ENCODE results near the gene EGF.
A peak's percentile ranks its signal among the peaks of the same experiment; 100 is the strongest.
"Not testable (repeated sequence)": the region's sequence is repeated elsewhere in the genome, so short reads cannot be mapped to it uniquely, and the experiment has no call there.

The EGF gene

GRCh38 chr4:110039164-110039563, 126.5 kb downstream of the EGF start:
- not testable (repeated sequence) for H3K4me1 Mint-ChIP-seq (ENCODE audit: low read depth); DNase-seq; H3K9me3 Mint-ChIP-seq; H3K27ac Mint-ChIP-seq; H3K4me3 Mint-ChIP-seq; H3K36me3 Mint-ChIP-seq (ENCODE audit: low read depth)
- peaks cover 42% of the 10 kb centered on the region for H3K27me3 Mint-ChIP-seq

GRCh38 chr4:110041735-110042134, 129.1 kb downstream of the EGF start:
- peaks cover 26% of the 10 kb centered on the region for H3K27me3 Mint-ChIP-seq
- H3K9me3 Mint-ChIP-seq: no peaks in the 10 kb centered on the region
- peaks cover 9% of the 10 kb centered on the region for H3K4me1 Mint-ChIP-seq (ENCODE audit: low read depth)
- H3K4me3 Mint-ChIP-seq: no peak overlapping the region
- no peaks in the 10 kb centered on the region for H3K36me3 Mint-ChIP-seq (ENCODE audit: low read depth)
- no peak overlapping the region for H3K27ac Mint-ChIP-seq
- DNase-seq: no peak

- H3K4me1 Mint-ChIP-seq (ENCODE audit: low read depth): peaks cover 12% of the 10 kb centered on the region
- peaks cover 19% of the 10 kb centered on the region for H3K27me3 Mint-ChIP-seq
- H3K4me3 Mint-ChIP-seq: no peak overlapping the region
- H3K9me3 Mint-ChIP-seq: no peaks in the 10 kb centered on the region
- H3K36me3 Mint-ChIP-seq (ENCODE audit: low read depth): no peaks in the 10 kb centered on the region
- no peak overlapping the region for H3K27ac Mint-ChIP-seq
- DNase-seq: no peak
These were observed 130.1 kb downstream of the EGF start for GRCh38 chr4:110042545-110043517.

- no peaks in the 10 kb centered on the region for H3K9me3 Mint-ChIP-seq
- no peak overlapping the region for H3K4me3 Mint-ChIP-seq
- no peak overlapping the region for H3K27ac Mint-ChIP-seq
- peaks cover 12% of the 10 kb centered on the region for H3K4me1 Mint-ChIP-seq (ENCODE audit: low read depth)
- H3K36me3 Mint-ChIP-seq (ENCODE audit: low read depth): peaks cover 10% of the 10 kb centered on the region
- H3K27me3 Mint-ChIP-seq: peaks cover 16% of the 10 kb centered on the region
- DNase-seq: no peak
These were observed 133.9 kb downstream of the EGF start for GRCh38 chr4:110046588-110047049.

GRCh38 chr4:110049951-110050925, 137.6 kb downstream of the EGF start:
- Mint-ChIP-seq H3K9me3 (no peaks in the 10 kb centered on the region), H3K27me3 (no peaks in the 10 kb centered on the region), H3K27ac (no peak overlapping the region), H3K4me1 (ENCODE audit: low read depth) (peaks cover 9% of the 10 kb centered on the region), H3K36me3 (ENCODE audit: low read depth) (peaks cover 11% of the 10 kb centered on the region), H3K4me3 (no peak overlapping the region)
- DNase-seq: peak; percentile 50

- Mint-ChIP-seq H3K4me1 (ENCODE audit: low read depth) (peaks cover 33% of the 10 kb centered on the region), H3K27me3 (no peaks in the 10 kb centered on the region), H3K36me3 (ENCODE audit: low read depth) (peaks cover 11% of the 10 kb centered on the region), H3K9me3 (no peaks in the 10 kb centered on the region), H3K4me3 (no peak overlapping the region), H3K27ac (peak overlapping the region; percentile 45)
- no peak for DNase-seq
These were observed 142.6 kb downstream of the EGF start for GRCh38 chr4:110055158-110055768.

- H3K4me3 Mint-ChIP-seq: no peak overlapping the region
- no peaks in the 10 kb centered on the region for H3K9me3 Mint-ChIP-seq
- no peaks in the 10 kb centered on the region for H3K36me3 Mint-ChIP-seq (ENCODE audit: low read depth)
- peaks cover 45% of the 10 kb centered on the region for H3K4me1 Mint-ChIP-seq (ENCODE audit: low read depth)
- peak overlapping the region; percentile 16 for H3K27ac Mint-ChIP-seq
- H3K27me3 Mint-ChIP-seq: no peaks in the 10 kb centered on the region
- DNase-seq: no peak
These were observed 146.0 kb downstream of the EGF start for GRCh38 chr4:110058677-110059076.

GRCh38 chr4:110059556-110060191, 147.0 kb downstream of the EGF start:
- H3K4me1 Mint-ChIP-seq (ENCODE audit: low read depth): peaks cover 45% of the 10 kb centered on the region
- H3K27ac Mint-ChIP-seq: peak overlapping the region; percentile 73
- H3K4me3 Mint-ChIP-seq: no peak overlapping the region
- no peak for DNase-seq
- H3K9me3 Mint-ChIP-seq: no peaks in the 10 kb centered on the region
- H3K27me3 Mint-ChIP-seq: no peaks in the 10 kb centered on the region
- no peaks in the 10 kb centered on the region for H3K36me3 Mint-ChIP-seq (ENCODE audit: low read depth)

- DNase-seq: no peak
- H3K4me3 Mint-ChIP-seq: no peak overlapping the region
- no peaks in the 10 kb centered on the region for H3K27me3 Mint-ChIP-seq
- no peaks in the 10 kb centered on the region for H3K36me3 Mint-ChIP-seq (ENCODE audit: low read depth)
- peaks cover 33% of the 10 kb centered on the region for H3K4me1 Mint-ChIP-seq (ENCODE audit: low read depth)
- H3K9me3 Mint-ChIP-seq: no peaks in the 10 kb centered on the region
- H3K27ac Mint-ChIP-seq: no peak overlapping the region
These were observed 148.4 kb downstream of the EGF start for GRCh38 chr4:110061076-110061475.
